CD14-positive monocyte (primary cell): ENCODE measurements around the gene PSEN2. TPM values are rescaled to one million over a fixed set of nuclear protein-coding genes. Genes with fewer than 3 reads are reported as not detected.

Source experiments
- DNase-seq, 3 donors: peaks; one replicate each; pipeline ENCODE4 v3.0.0-alpha.2; 2011 to 2022
- H2AFZ ChIP-seq: 2 replicates; pipeline ENCODE4 v1.6.0; 2012; ENCODE audit warnings: mild to moderate bottlenecking, low read depth, low read length, inconsistent platforms; ENCODE audit not compliant: insufficient read depth, poor library complexity, severe bottlenecking
- H3K27ac ChIP-seq, 2 donors: 1 replicate in 1 of 2; 2 replicates in 1 of 2; pipeline ENCODE4 v1.5.1; 2012 to 2013; ENCODE audit warnings: low read length in 2 of 2, control low read depth in 1 of 2, inconsistent platforms in 1 of 2, low read depth in 1 of 2, mild to moderate bottlenecking in 1 of 2
- H3K27me3 ChIP-seq, 2 donors: one replicate each; pipeline versions ENCODE4 v1.6.0 to v1.6.1; 2011 to 2013; ENCODE audit warnings: low read length in 2 of 2; ENCODE audit not compliant: control insufficient read depth in 2 of 2, insufficient read depth in 2 of 2
- H3K36me3 ChIP-seq, 2 donors: replicated peaks in 1 of 2; 1 replicate in 1 of 2; 2 replicates in 1 of 2; pipeline versions ENCODE4 v1.5.1 to v1.6.1; 2012 to 2013; ENCODE audit warnings: low read length in 2 of 2, control low read depth in 1 of 2, inconsistent platforms in 1 of 2, mild to moderate bottlenecking in 1 of 2; ENCODE audit not compliant: insufficient read depth in 2 of 2, control insufficient read depth in 1 of 2
- H3K4me1 ChIP-seq, 2 donors: 1 replicate in 1 of 2; 2 replicates in 1 of 2; pipeline versions ENCODE4 v1.5.1 to v1.6.1; 2012 to 2013; ENCODE audit warnings: low read length in 2 of 2, control low read depth in 1 of 2, inconsistent platforms in 1 of 2, mild to moderate bottlenecking in 1 of 2, moderate library complexity in 1 of 2; ENCODE audit not compliant: insufficient read depth in 2 of 2, control insufficient read depth in 1 of 2
- H3K4me2 ChIP-seq: replicated peaks from 2 replicates; pipeline ENCODE3; 2012; ENCODE audit warnings: low read length, moderate library complexity, mild to moderate bottlenecking; ENCODE audit not compliant: poor library complexity, severe bottlenecking; ENCODE audit errors: extremely low read depth
- H3K4me3 ChIP-seq, 3 experiments: fragments of 200-600 bp in 1 of 3; sonication (generic) in 1 of 3; replicated peaks in 1 of 3; 1 replicate in 2 of 3; 2 replicates in 1 of 3; pipeline ENCODE4 v1.5.1; 2011 to 2013; ENCODE audit warnings: low read length in 3 of 3, mild to moderate bottlenecking in 3 of 3, control low read depth in 2 of 3, low read depth in 2 of 3, inconsistent platforms in 1 of 3, moderate library complexity in 1 of 3
- H3K79me2 ChIP-seq: 2 replicates; pipeline ENCODE4 v1.6.0; 2012; ENCODE audit warnings: mild to moderate bottlenecking, control low read depth, inconsistent platforms, low read length, moderate library complexity; ENCODE audit not compliant: insufficient read depth
- H3K9ac ChIP-seq: 2 replicates; pipeline ENCODE4 v1.6.0; 2017; ENCODE audit warnings: low read length, mild to moderate bottlenecking; ENCODE audit not compliant: insufficient read depth, poor library complexity, severe bottlenecking
- H3K9me3 ChIP-seq, 2 donors: replicated peaks in 1 of 2; 1 replicate in 1 of 2; 2 replicates in 1 of 2; pipeline versions ENCODE4 v1.5.1 to v1.6.1; 2012 to 2013; ENCODE audit warnings: low read length in 2 of 2, control low read depth in 1 of 2; ENCODE audit not compliant: control insufficient read depth in 1 of 2, insufficient read depth in 1 of 2
- H4K20me1 ChIP-seq: 2 replicates; pipeline ENCODE4 v1.6.0; 2012; ENCODE audit warnings: mild to moderate bottlenecking, low read length, control low read depth, moderate library complexity; ENCODE audit not compliant: insufficient read depth
- H3K27ac Mint-ChIP-seq, 7 donors: one replicate each; pipeline ENCODE4 v1.8.0; 2020; ENCODE audit warnings: mild to moderate bottlenecking in 7 of 7, mixed read lengths in 7 of 7, moderate library complexity in 6 of 7, inconsistent platforms in 2 of 7
- H3K27me3 Mint-ChIP-seq, 3 donors: one replicate each; pipeline ENCODE4 v1.8.0; 2021 to 2022; ENCODE audit warnings: low read depth in 3 of 3, mild to moderate bottlenecking in 3 of 3, mixed read lengths in 3 of 3, moderate library complexity in 3 of 3, inconsistent platforms in 1 of 3
- H3K36me3 Mint-ChIP-seq, 2 donors: one replicate each; pipeline ENCODE4 v1.8.0; 2020; ENCODE audit warnings: mixed read lengths in 2 of 2, inconsistent platforms in 1 of 2, mild to moderate bottlenecking in 1 of 2
- H3K4me1 Mint-ChIP-seq: one replicate; pipeline ENCODE4 v1.8.0; 2020; ENCODE audit warnings: mild to moderate bottlenecking, mixed read lengths
- H3K4me3 Mint-ChIP-seq, 2 donors: one replicate each; pipeline ENCODE4 v1.8.0; 2020; ENCODE audit warnings: mild to moderate bottlenecking in 2 of 2, mixed read lengths in 2 of 2, moderate library complexity in 1 of 2
- H3K9me3 Mint-ChIP-seq, 7 donors: one replicate each; pipeline ENCODE4 v1.8.0; 2020 to 2022; ENCODE audit warnings: mixed read lengths in 7 of 7, mild to moderate bottlenecking in 6 of 7, moderate library complexity in 6 of 7, inconsistent platforms in 2 of 7
- WGBS: methylation state at CpG from one replicate; pipeline ENCODE4 v1.1.5; 2013; ENCODE audit warnings: missing lambda C conversion rate; ENCODE audit not compliant: insufficient coverage; 5-methylcytosine and 5-hydroxymethylcytosine counted together
- intact Hi-C, 2 donors: fragments of 100-400 bp; cut with micrococcal nuclease; formaldehyde crosslinking; loops; one replicate each; pipeline versions ENCODE4 v1.15.0 to v1.15.1; 2023
- polyA plus RNA-seq, 3 donors: library from polyadenylated mRNA; depleted of rRNA in 1 of 3; unstranded in 2 of 3; stranded (reverse) in 1 of 3; fragments of 300-500 nt in 2 of 3; fragments of >200 nt in 1 of 3; fragmentation: Illumina TruSeq in 2 of 3; gene quantifications; 1 replicate in 2 of 3; 2 replicates in 1 of 3; pipeline ENCODE4 v1.2.3, GENCODE V29; 2012 to 2021
- TF ChIP-seq, protein P1 (sequence below): fragments of 200-600 bp; IDR thresholded peaks from one replicate; pipeline ENCODE4 v1.8.0; 2022; ENCODE audit warnings: antibody characterized with exemption, mild to moderate bottlenecking

The PSEN2 gene
- polyA plus RNA-seq, 3 donors: 8.9 to 11.8 (median 11.4) TPM

DNA sequence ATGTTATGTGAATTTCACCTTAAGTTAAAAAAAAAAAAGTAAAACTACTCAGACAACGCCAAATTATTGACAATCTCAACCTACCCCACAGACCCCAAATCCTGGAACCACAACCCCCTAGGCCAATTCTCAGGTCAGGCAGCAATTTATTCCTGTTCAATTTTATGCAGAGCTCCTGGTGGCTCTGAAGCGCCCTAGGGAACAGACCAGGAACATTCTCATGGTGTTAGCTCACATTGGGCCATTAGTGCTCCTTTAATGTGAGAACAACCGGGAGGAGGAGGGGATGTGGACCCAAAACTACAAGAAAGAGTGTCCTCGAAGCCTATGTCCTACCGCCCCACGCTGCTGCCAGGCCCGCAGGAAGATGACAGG lies 403 bp upstream of the PSEN2 start:
- peak overlapping the region; percentile 69 for H3K9ac ChIP-seq
- TF ChIP-seq, protein P1, sequence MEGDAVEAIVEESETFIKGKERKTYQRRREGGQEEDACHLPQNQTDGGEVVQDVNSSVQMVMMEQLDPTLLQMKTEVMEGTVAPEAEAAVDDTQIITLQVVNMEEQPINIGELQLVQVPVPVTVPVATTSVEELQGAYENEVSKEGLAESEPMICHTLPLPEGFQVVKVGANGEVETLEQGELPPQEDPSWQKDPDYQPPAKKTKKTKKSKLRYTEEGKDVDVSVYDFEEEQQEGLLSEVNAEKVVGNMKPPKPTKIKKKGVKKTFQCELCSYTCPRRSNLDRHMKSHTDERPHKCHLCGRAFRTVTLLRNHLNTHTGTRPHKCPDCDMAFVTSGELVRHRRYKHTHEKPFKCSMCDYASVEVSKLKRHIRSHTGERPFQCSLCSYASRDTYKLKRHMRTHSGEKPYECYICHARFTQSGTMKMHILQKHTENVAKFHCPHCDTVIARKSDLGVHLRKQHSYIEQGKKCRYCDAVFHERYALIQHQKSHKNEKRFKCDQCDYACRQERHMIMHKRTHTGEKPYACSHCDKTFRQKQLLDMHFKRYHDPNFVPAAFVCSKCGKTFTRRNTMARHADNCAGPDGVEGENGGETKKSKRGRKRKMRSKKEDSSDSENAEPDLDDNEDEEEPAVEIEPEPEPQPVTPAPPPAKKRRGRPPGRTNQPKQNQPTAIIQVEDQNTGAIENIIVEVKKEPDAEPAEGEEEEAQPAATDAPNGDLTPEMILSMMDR: no peak
- Mint-ChIP-seq H3K9me3 (peaks cover 0 to 2% (median 0%) of the 10 kb centered on the region in 7 donors), H3K36me3 (peaks cover 0 to under 1% of the 10 kb centered on the region in 2 donors), H3K27me3 (peaks cover 13 to 31% (median 26%) of the 10 kb centered on the region in 3 donors), H3K27ac (peak overlapping the region in 1 of 7 donors; percentile 25), H3K4me3 (peak overlapping the region; percentile 80 to 88), H3K4me1 (peaks cover 18% of the 10 kb centered on the region)
- no peak overlapping the region for H3K27ac ChIP-seq
- WGBS: 16% methylated on average over 6 of the region's 7 CpGs
- no peak for DNase-seq
- peak overlapping the region; percentile 93 for H2AFZ ChIP-seq
- no peaks in the 10 kb centered on the region for H3K9me3 ChIP-seq
- H3K4me3 ChIP-seq: peak overlapping the region; percentile 26 to 79 (median 64)
- H3K27me3 ChIP-seq: peaks cover 0 to 15% of the 10 kb centered on the region in 2 donors
- no peaks in the 10 kb centered on the region for H3K36me3 ChIP-seq
- H3K4me1 ChIP-seq: peaks cover 11 to 18% of the 10 kb centered on the region in 2 donors
- H3K79me2 ChIP-seq: no peaks in the 10 kb centered on the region
- intact Hi-C loops: no loop called here
- peak overlapping the region; percentile 88 for H3K4me2 ChIP-seq
- no peaks in the 10 kb centered on the region for H4K20me1 ChIP-seq

DNA sequence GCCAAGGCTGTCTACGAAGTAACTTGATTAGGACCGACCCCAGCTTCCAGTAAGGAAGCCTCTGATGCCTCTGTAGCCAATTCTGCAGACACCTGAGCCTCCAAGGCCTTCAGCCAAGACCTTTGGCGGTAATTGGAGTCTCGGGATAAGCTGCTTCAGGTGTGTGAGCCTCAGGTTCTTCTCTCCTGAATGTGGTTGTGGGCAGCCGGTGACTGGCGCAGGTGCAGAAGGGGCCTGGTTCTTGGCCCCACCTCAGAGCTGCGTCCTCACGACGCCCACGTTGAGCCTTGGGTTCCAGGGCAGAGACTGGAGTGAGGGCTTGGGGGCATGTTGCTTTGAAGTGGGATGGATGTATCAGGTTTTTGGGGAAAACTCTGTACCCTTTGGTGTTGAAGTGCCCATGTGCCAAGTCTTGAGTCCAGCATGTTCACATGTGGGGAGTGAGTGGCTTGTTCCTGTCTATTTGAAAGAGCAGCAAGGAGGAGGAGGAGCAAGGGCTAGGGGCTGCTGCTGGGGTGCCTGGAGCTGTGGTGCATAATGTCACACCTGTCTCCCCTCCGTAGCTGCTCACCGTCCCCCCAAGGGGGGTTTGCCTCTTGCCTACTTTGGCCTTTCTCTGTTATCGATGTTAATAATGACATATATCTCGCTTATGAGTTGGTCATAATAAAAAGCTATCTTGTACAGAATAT lies 1.4 kb downstream of the PSEN2 start:
- Histone ChIP-seq H3K4me1 (peaks cover 11 to 18% of the 10 kb centered on the region in 2 donors), H3K27ac (no peak overlapping the region), H3K4me2 (peak overlapping the region; percentile 88), H2AFZ (no peak overlapping the region), H3K4me3 (peak overlapping the region in 1 of 3 experiments; percentile 79), H3K27me3 (peaks cover 0 to 15% of the 10 kb centered on the region in 2 donors), H3K79me2 (no peaks in the 10 kb centered on the region), H3K9me3 (no peaks in the 10 kb centered on the region), H3K36me3 (no peaks in the 10 kb centered on the region), H4K20me1 (no peaks in the 10 kb centered on the region), H3K9ac (no peak overlapping the region)
- H3K27me3 Mint-ChIP-seq: peaks cover 8 to 31% (median 24%) of the 10 kb centered on the region in 3 donors
- no peak for DNase-seq
- no peak overlapping the region for H3K27ac Mint-ChIP-seq
- 99% methylated on average over 9 of the region's 14 CpGs for WGBS
- peak overlapping the region; percentile 89 for H3K4me3 Mint-ChIP-seq
- intact Hi-C loops: no loop called here
- TF ChIP-seq, protein P1: no peak
- peaks cover 4 to 7% of the 10 kb centered on the region in 2 donors for H3K36me3 Mint-ChIP-seq
- H3K9me3 Mint-ChIP-seq: peaks cover 0 to 2% (median 0%) of the 10 kb centered on the region in 7 donors
- peaks cover 18% of the 10 kb centered on the region for H3K4me1 Mint-ChIP-seq
